Prostate gland (tissue), 2 donors: ENCODE data around the gene CDKL5. TPM values are rescaled to one million over a fixed set of nuclear protein-coding genes. Genes with fewer than 3 reads are reported as not detected.
"Not testable (repeated sequence)": the region's sequence is repeated elsewhere in the genome, so short reads cannot be mapped to it uniquely, and the experiment has no call there.

ENCODE experiments used
- DNase-seq: peaks from one replicate; pipeline ENCODE4 v3.0.0-alpha.2; 2019; ENCODE audit warnings: low spot score
- H3K27ac ChIP-seq, 2 donors: fragments of 200-600 bp; sonication (generic); 2 replicates each; pipeline ENCODE4 v1.5.1; 2017 to 2019
- H3K27me3 ChIP-seq: fragments of 200-600 bp; sonication (generic); replicated peaks from 2 replicates; pipeline ENCODE4 v1.5.1; 2019; ENCODE audit not compliant: insufficient read depth
- H3K36me3 ChIP-seq, 2 donors: fragments of 200-600 bp; sonication (generic); 1 replicate in 1 of 2; 2 replicates in 1 of 2; pipeline versions ENCODE4 v1.5.1 to v1.8.1; 2017 to 2019
- H3K4me1 ChIP-seq: fragments of 200-600 bp; sonication (generic); replicated peaks from 2 replicates; pipeline ENCODE4 v1.5.1; 2019
- H3K4me3 ChIP-seq, 2 donors: fragments of 200-600 bp; sonication (generic); 2 replicates each; pipeline ENCODE4 v1.5.1; 2017 to 2019
- H3K9me3 ChIP-seq: fragments of 200-600 bp; sonication (generic); 2 replicates; pipeline ENCODE4 v1.5.1; 2017
- POLR2A ChIP-seq: fragments of 450-650 bp; IDR thresholded peaks from one replicate; pipeline ENCODE4 v1.6.1; 2016; ENCODE audit warnings: antibody characterized with exemption, mild to moderate bottlenecking
- POLR2AphosphoS5 ChIP-seq: sonication (generic); formaldehyde crosslinking; IDR thresholded peaks from one replicate; pipeline ENCODE4 v1.6.1; 2017; ENCODE audit warnings: antibody characterized with exemption
- WGBS: methylation state at CpG from one replicate; pipeline ENCODE4 v1.1.5; 2018; 5-methylcytosine and 5-hydroxymethylcytosine counted together
- intact Hi-C: fragments of 100-400 bp; cut with DNase I; formaldehyde crosslinking; loops from one replicate; pipeline ENCODE4 v1.14.2; 2022
- total RNA-seq, 2 donors: library from RNA; depleted of rRNA; stranded (reverse); fragments of >200 nt; gene quantifications; one replicate each; pipeline ENCODE4 v1.1.0, GENCODE V29; 2016
- TF ChIP-seq, protein P1 (sequence below), 4 experiments: fragments of 200-600 bp in 2 of 4; fragments of 450-650 bp in 2 of 4; sonication (generic) in 2 of 4; IDR thresholded peaks; 1 replicate in 3 of 4; 2 replicates in 1 of 4; pipeline ENCODE4 v1.5.1; 2016 to 2019; ENCODE audit warnings: antibody characterized with exemption in 4 of 4, mild to moderate bottlenecking in 2 of 4, moderate library complexity in 2 of 4

CDKL5 gene
- total RNA-seq, 2 donors from 2014 or later, result 14.5 to 18.8 TPM

DNA sequence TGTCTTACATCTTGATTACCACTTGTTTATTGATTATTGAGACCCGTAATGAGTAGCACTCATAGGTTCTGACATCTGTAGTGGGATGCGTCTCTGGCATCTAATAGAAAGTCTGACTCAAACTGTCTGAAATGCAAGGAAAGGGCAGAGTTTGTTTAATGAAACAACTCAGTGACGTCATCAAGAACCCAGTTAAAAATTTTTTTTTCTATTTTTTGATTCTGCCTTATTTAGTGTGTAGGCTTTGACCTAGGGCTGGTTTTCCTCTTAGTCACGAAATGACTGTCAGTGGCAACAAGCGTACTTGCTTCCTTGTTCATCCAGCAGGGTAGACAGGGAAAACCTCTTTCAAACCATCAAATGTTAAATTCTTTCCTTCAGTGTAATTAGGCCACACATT lies 3.1 kb upstream of the CDKL5 start:
- H3K27ac ChIP-seq, result no peak overlapping the region
- intact Hi-C loops, result loop anchor here (10.0 kb wide), 2 partner anchors 252 to 472 kb away; partner anchors contain the start of gene RS1
- no peak for DNase-seq
- no peaks in the 10 kb centered on the region for H3K27me3 ChIP-seq
- WGBS, result 88% methylated on average over 5 of the region's 5 CpGs
- H3K9me3 ChIP-seq, result no peaks in the 10 kb centered on the region
- TF ChIP-seq, protein P1, sequence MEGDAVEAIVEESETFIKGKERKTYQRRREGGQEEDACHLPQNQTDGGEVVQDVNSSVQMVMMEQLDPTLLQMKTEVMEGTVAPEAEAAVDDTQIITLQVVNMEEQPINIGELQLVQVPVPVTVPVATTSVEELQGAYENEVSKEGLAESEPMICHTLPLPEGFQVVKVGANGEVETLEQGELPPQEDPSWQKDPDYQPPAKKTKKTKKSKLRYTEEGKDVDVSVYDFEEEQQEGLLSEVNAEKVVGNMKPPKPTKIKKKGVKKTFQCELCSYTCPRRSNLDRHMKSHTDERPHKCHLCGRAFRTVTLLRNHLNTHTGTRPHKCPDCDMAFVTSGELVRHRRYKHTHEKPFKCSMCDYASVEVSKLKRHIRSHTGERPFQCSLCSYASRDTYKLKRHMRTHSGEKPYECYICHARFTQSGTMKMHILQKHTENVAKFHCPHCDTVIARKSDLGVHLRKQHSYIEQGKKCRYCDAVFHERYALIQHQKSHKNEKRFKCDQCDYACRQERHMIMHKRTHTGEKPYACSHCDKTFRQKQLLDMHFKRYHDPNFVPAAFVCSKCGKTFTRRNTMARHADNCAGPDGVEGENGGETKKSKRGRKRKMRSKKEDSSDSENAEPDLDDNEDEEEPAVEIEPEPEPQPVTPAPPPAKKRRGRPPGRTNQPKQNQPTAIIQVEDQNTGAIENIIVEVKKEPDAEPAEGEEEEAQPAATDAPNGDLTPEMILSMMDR (IDR thresholded peaks at IDR 0.05), result no peak
- TF ChIP-seq POLR2AphosphoS5 (no peak), POLR2A (no peak)
- no peaks in the 10 kb centered on the region for H3K36me3 ChIP-seq
- no peaks in the 10 kb centered on the region for H3K4me1 ChIP-seq
- no peak overlapping the region for H3K4me3 ChIP-seq

DNA sequence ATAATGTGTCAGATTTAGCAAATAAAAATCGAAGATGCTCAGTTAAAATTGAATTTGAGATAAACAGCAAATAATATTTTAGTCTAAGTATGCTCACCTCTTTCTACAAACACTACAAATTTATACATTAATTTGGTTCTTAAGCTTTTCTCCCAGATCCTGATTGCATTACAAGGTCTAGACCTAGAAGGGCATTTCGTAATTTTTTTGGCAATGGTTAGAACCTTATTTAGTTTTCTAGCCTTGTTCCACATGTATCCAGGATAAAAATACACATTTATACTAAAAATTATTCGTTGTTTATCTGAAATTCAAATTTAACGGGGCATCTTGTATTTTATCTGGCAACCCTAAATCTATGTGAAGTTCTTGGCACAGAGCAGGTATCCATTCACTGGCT lies 2.5 kb upstream of the CDKL5 start:
- Histone ChIP-seq H3K4me3 (no peak overlapping the region), H3K36me3 (no peaks in the 10 kb centered on the region), H3K27me3 (no peaks in the 10 kb centered on the region), H3K9me3 (no peaks in the 10 kb centered on the region), H3K4me1 (no peaks in the 10 kb centered on the region), H3K27ac (no peak overlapping the region)
- 83% methylated on average over 4 of the region's 4 CpGs for WGBS
- TF ChIP-seq POLR2AphosphoS5, result no peak
- DNase-seq, result no peak
- intact Hi-C loops, result loop anchor here (10.0 kb wide), 2 partner anchors 252 to 472 kb away; partner anchors contain the start of gene RS1

DNA sequence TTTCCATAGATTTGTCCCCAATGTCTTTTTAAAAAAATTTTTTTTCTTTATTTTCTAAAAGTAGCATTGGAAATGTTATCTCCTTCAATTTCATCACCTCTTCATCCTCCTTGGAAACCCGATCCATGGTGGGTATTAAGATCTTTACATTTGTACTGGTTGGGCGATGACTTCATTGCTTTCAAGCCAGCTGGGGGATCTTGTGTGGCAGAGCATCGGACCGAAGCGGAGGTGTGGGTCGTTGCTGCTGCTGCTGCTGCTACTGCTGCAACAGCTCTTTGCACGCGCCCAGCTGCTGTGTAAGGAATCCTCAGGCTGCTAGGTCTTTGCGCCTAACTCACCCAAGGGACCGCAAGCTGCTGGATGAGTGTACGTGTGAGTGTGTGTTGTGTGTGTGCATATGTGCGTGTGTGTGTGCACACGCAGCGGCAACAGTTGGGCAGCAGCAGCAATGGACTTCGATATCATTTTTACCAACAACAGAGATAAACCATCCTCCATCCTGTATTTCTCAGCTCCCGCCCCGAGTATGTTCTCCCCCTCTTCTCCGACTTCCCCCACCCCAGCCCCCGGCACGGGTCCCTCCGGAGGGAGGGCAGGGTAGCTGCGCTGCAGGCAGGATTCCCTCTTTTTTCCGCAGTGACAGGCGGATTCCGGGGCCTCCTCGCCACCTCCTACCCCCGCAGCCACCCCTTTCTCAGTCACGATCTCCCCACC lies 768 bp upstream of the CDKL5 start:
- H3K27ac ChIP-seq, result peak overlapping the region; percentile 66 to 88
- DNase-seq, result no peak

DNA sequence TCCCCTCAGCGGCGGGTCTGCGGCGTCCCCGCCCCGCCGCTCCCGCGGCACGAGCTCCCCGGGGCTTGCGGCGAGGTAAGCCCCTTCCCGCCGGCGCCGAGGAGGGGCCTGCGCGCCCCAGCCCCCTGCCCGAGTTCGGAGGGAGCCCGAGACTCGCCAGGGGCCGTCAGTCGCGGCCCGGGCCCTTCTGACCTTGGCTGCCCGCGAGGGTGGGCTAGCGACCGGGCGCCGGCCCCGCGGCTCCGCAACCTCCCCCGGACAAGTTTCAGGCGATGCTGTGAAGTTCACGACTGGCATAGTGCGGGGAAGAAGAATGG lies 554 bp downstream of the CDKL5 start:
- intact Hi-C loops, result loop anchor here (10.0 kb wide), 2 partner anchors 249 to 469 kb away; partner anchors contain the start of gene RS1
- H3K4me3 ChIP-seq, result peak overlapping the region; percentile 70 to 75
- TF ChIP-seq POLR2AphosphoS5 (no peak), POLR2A (no peak)
- TF ChIP-seq, protein P1 (IDR thresholded peaks at IDR 0.05), result no peak
- no peaks in the 10 kb centered on the region for H3K36me3 ChIP-seq
- no peak for DNase-seq
- H3K9me3 ChIP-seq, result no peaks in the 10 kb centered on the region
- WGBS, result 0% methylated on average over 2 of the region's 40 CpGs
- H3K4me1 ChIP-seq, result no peaks in the 10 kb centered on the region
- no peaks in the 10 kb centered on the region for H3K27me3 ChIP-seq
- peak overlapping the region; percentile 85 to 88 for H3K27ac ChIP-seq

More for the DNA sequence above, 768 bp upstream of the CDKL5 start:
- Histone ChIP-seq H3K9me3 (no peaks in the 10 kb centered on the region), H3K4me1 (no peaks in the 10 kb centered on the region), H3K27me3 (no peaks in the 10 kb centered on the region), H3K36me3 (no peaks in the 10 kb centered on the region), H3K4me3 (peak overlapping the region; percentile 46 to 48)
- under 1% methylated on average over 28 of the region's 28 CpGs for WGBS
- intact Hi-C loops, result loop anchor here (10.0 kb wide), 2 partner anchors 250 to 470 kb away; partner anchors contain the start of gene RS1
- TF ChIP-seq POLR2A, result no peak
- TF ChIP-seq, protein P1 (IDR thresholded peaks at IDR 0.05), result no peak
- no peak for TF ChIP-seq POLR2AphosphoS5

DNA sequence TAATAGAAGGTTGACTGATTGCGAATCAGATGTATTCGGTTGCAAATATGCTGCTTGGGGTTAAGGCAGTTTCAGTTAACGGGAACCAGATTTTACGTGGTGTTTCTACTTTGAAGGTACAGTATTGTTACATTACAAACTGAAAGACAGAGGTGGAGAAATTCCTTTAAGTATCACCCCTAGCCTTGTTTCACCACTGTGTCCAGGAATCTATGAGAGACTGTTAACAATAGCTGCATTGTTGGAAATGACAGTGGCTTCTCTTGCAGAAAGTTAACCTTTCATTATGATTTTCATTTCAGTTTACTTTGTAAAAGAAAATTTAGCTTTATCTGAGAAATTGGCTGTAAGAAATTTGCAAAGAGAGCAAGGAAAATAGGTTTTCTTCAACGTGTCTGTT lies 2.6 kb downstream of the CDKL5 start:
- Histone ChIP-seq H3K27me3 (no peaks in the 10 kb centered on the region), H3K9me3 (no peaks in the 10 kb centered on the region), H3K36me3 (no peaks in the 10 kb centered on the region), H3K27ac (no peak overlapping the region), H3K4me3 (peak overlapping the region in 1 of 2 donors; percentile 70), H3K4me1 (no peaks in the 10 kb centered on the region)
- TF ChIP-seq, protein P1 (IDR thresholded peaks at IDR 0.05), result no peak
- TF ChIP-seq POLR2A (no peak), POLR2AphosphoS5 (no peak)
- no peak for DNase-seq
- 47% methylated on average over 5 of the region's 5 CpGs for WGBS
- intact Hi-C loops, result loop anchor here (10.0 kb wide), 2 partner anchors 247 to 467 kb away; partner anchors contain the start of gene RS1

DNA sequence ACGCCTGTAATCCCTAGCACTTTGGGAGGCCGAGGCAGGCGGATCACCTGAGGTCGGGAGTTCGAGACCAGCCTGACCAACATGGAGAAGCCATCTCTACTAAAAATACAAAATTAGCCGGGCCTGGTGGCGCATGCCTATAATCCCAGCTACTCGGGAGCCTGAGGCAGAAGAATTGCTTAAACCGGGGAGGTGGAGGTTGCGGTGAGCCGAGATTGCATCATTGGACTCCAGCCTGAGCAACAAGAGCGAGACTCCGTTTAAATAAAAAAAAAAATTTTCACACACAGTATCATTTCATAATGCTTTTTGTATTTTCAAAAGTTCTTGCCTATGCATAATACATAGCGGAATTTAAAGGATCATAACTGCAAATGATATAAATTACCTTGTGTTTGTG lies 7.9 kb downstream of the CDKL5 start:
- H3K27ac ChIP-seq, DNase-seq, H3K4me1 ChIP-seq, H3K4me3 ChIP-seq, intact Hi-C loops, H3K27me3 ChIP-seq, H3K9me3 ChIP-seq, H3K36me3 ChIP-seq: not testable (repeated sequence)
- 96% methylated on average over 14 of the region's 14 CpGs for WGBS
